Right cardiac atrium (tissue), 5 donors: Measurements from ENCODE around the gene PRPSAP1. TPM values are rescaled to one million over a fixed set of nuclear protein-coding genes. Genes with fewer than 3 reads are reported as not detected.
"Not testable (repeated sequence)": the region's sequence is repeated elsewhere in the genome, so short reads cannot be mapped to it uniquely, and the experiment has no call there.

ENCODE experiments used
- ATAC-seq, 2 donors: fragments of 200-7000 bp; cut with Tn5 transposase; one replicate each; pipeline versions ENCODE4 v1.8.0 to v1.9.1; 2020; ENCODE audit warnings: moderate library complexity in 2 of 2, mild to moderate bottlenecking in 1 of 2
- DNase-seq, 3 donors: peaks; one replicate each; pipeline ENCODE4 v3.0.0-alpha.2; 2020
- H3K27ac ChIP-seq: one replicate; pipeline ENCODE4 v1.5.1; 2013; ENCODE audit warnings: mild to moderate bottlenecking, low read length, control low read depth, moderate library complexity
- H3K27me3 ChIP-seq: one replicate; pipeline ENCODE4 v1.6.1; 2013; ENCODE audit not compliant: control insufficient read depth, insufficient read depth
- H3K4me1 ChIP-seq: one replicate; pipeline ENCODE4 v1.6.1; 2013; ENCODE audit warnings: low read length; ENCODE audit not compliant: control insufficient read depth, insufficient read depth
- H3K4me3 ChIP-seq: one replicate; pipeline ENCODE4 v1.5.1; 2013; ENCODE audit warnings: low read length, control low read depth
- H3K9me3 ChIP-seq: one replicate; pipeline ENCODE4 v1.6.1; 2013; ENCODE audit warnings: low read length; ENCODE audit not compliant: control insufficient read depth
- WGBS: extraction: QIAGEN DNeasy Blood & Tissue Kit; methylation state at CpG from one replicate; pipeline ENCODE4 v1.1.7; 2013; 5-methylcytosine and 5-hydroxymethylcytosine counted together
- intact Hi-C, 4 donors: fragments of 100-400 bp; cut with DNase I; formaldehyde crosslinking; loops; one replicate each; pipeline versions ENCODE4 v1.11.0 to v1.14.0; 2022 to 2023
- polyA plus RNA-seq: library from polyadenylated mRNA; stranded (reverse); fragments of 200-250 nt; gene quantifications from one replicate; pipeline ENCODE4 v1.2.3, GENCODE V29; 2013
- total RNA-seq, 4 donors: library from RNA; stranded (reverse); fragmentation: NEBNext Ultra II Directional; extraction: Animal tissue kit (Norgen Biotek cat#: 25700); gene quantifications; one replicate each; pipeline ENCODE4 v1.2.1, GENCODE V29; 2021
- donor health status: healthy with polysubstance abuse.
- donor health status: DM: no; HTN: yes; CAD: no.
- donor health status: DM: no; HTN: no; CAD: no.
- donor health status: DM: no; HTN: yes; CAD: no; lungs with severe emphysema.
- donor health status: DM: yes; HTN: yes; CAD: no.

The PRPSAP1 gene
- total and polyA plus RNA-seq, 5 donors: 31.9 to 45.3 (median 37.4) TPM

DNA sequence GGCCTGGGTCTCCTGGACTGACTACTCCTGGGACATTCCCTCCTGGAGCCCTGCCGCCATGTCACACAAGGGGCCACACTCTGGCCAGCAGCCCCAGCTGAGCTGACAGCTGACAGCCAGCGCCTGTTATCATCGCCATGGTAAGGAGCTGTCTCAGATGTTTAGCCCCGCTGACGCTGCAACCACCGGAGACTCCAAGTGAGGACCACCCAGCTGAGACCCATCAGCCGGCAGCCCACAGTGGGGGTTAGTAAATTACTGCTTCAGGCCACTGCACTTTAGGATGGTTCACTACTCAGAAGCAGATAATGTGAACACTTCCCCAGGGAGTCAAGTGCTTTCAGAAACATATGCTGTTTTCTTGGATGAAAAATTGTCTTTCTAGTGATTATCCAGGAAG, 16.1 kb upstream of the PRPSAP1 start:
- ATAC-seq: peak; percentile 44 to 62
- 36% methylated on average over 7 of the region's 7 CpGs for WGBS

DNA sequence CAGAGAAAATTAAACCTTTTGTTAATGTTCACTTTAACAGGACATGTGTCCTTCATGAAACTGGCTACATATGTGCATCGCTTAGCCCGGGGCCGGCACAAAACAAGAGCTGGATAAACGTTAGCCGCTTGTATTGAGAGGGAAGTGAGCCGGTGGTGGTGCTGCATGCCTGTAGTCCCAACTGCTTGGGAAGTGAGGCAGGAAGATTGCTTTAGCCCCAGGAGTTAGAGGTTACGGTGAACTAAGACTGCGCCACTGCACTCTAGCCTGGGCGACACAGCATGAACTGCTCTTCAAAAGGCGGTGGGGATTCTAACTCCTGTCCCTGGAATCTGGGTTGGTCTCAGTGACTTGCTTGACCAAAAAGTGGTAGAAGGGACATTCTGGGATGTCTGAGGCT, 15.7 kb upstream of the PRPSAP1 start:
- Histone ChIP-seq H3K9me3 (no peaks in the 10 kb centered on the region), H3K4me1 (peaks cover 5% of the 10 kb centered on the region), H3K4me3 (no peak overlapping the region), H3K27ac (peak overlapping the region; percentile 37), H3K27me3 (no peaks in the 10 kb centered on the region)
- DNase-seq (peak in 2 of 3 donors; percentile 8 to 9), ATAC-seq (no peak)
- intact Hi-C loops: no loop called here
- WGBS: 67% methylated on average over 10 of the region's 10 CpGs

More for the DNA sequence above, 16.1 kb upstream of the PRPSAP1 start:
- peaks cover 5% of the 10 kb centered on the region for H3K4me1 ChIP-seq
- peak; percentile 42 to 76 (median 75) for DNase-seq
- H3K27ac ChIP-seq: peak overlapping the region; percentile 61
- H3K27me3 ChIP-seq: no peaks in the 10 kb centered on the region
- H3K9me3 ChIP-seq: no peaks in the 10 kb centered on the region
- intact Hi-C loops: no loop called here
- H3K4me3 ChIP-seq: no peak overlapping the region

DNA sequence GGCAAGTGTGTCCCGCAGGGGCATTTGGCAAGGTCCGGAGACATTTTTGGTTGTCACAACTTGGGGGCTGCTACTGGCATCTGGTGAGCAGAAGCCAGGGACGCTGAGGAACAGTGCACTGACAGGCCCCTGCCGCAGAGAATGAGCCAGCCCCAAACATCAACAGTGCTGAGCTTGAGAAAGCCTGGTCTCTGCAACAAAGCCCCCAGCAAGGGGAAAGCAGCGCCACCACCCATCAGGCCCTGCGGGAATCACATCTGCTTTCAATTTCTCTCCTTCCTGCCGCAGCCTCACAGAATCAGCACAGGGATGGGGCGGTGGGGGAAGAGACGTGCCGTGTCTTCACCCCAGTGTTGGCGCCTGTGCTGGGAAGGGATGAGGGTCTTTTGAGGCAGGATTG, 14.8 kb upstream of the PRPSAP1 start:
- intact Hi-C loops: no loop called here
- no peak for ATAC-seq
- peak in 2 of 3 donors; percentile 25 to 30 for DNase-seq
- Histone ChIP-seq H3K27me3 (no peaks in the 10 kb centered on the region), H3K4me1 (peaks cover 5% of the 10 kb centered on the region), H3K27ac (no peak overlapping the region), H3K9me3 (no peaks in the 10 kb centered on the region), H3K4me3 (no peak overlapping the region)
- 74% methylated on average over 11 of the region's 11 CpGs for WGBS

DNA sequence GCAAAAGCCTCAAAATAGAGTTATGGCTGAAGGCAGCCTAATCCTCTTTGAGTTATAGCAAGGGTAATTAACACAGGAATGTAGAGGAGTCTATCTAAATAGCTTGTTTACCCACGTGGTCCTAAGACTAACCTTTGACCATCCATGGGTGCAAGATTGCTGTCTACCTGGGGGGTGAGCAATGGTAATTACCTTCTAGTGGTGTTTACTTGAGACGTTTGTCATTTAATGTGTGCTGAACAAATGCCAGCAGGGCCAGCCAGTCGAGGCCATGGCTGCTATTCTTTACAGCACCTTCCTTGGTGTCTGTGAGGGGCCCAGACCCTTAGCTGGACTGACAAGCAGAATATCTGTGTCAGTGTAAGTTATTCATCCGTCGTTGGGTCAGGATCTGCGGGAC, 13.9 kb upstream of the PRPSAP1 start:
- H3K27ac ChIP-seq: no peak overlapping the region
- H3K27me3 ChIP-seq: no peaks in the 10 kb centered on the region
- ATAC-seq (no peak), DNase-seq (peak in 2 of 3 donors; percentile 11 to 30)
- H3K9me3 ChIP-seq: no peaks in the 10 kb centered on the region
- 84% methylated on average over 6 of the region's 6 CpGs for WGBS
- no peak overlapping the region for H3K4me3 ChIP-seq
- peaks cover 5% of the 10 kb centered on the region for H3K4me1 ChIP-seq
- intact Hi-C loops: no loop called here

DNA sequence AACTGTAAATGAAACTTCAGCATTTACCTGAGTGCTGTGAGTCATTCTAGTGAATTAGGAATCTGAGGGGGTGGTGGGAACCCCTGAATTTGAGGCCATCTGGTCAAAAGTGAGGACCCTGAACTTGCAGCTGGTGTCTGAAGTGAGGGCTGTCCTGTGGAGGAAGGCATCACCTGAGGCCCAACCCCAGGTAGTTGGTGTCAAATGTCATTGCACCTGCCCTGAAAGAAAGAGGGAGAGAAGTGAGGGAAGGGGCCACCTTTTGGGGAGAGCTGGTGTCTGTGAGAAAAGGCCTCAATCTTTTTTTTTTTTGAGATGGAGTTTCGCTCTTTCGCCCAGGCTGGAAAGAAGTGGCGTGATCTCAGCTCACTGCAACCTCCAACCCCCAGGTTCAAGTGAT, 12.5 kb upstream of the PRPSAP1 start:
- peak in 1 of 3 donors; percentile 13 for DNase-seq
- Histone ChIP-seq H3K4me3 (no peak overlapping the region), H3K9me3 (no peaks in the 10 kb centered on the region), H3K4me1 (peaks cover 9% of the 10 kb centered on the region), H3K27ac (no peak overlapping the region), H3K27me3 (no peaks in the 10 kb centered on the region)
- ATAC-seq: no peak
- intact Hi-C loops: no loop called here
- WGBS: 99% methylated on average over 3 of the region's 3 CpGs

DNA sequence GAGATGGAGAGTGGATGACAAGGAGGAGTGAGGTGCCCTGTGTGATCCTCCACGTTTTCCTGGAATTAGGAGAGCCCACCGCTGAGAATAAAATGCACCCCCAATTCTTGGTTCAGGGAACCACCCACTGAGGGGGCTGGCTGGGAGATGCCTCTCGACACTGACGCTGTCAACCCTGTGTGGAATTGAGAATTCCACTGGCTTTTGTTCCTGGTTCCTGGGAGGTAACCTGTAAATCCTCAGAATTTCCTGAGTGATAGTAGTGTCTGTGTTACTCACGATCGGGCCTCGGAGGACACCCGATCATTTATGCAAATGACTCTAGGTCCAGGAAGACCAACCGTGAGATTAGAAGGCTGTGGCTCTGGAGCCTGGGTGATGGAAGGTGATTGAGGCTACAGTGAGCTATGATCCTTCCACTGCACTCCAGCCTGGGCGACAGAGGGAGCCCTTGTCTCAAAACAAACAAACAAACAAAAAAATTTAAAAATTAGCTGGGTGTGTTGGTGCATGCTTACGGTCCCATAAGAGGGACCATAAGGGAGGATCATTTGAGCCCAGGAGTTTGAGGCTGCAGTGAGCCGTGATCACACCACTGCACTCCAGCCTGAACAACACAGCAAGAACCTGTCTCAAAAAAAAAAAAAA, 11.7 kb upstream of the PRPSAP1 start:
- Histone ChIP-seq H3K27ac (no peak overlapping the region), H3K4me3 (no peak overlapping the region), H3K4me1 (peaks cover 8% of the 10 kb centered on the region), H3K9me3 (no peaks in the 10 kb centered on the region), H3K27me3 (no peaks in the 10 kb centered on the region)
- 50% methylated on average over 12 of the region's 12 CpGs for WGBS
- intact Hi-C loops: no loop called here
- DNase-seq (peak in 2 of 3 donors; percentile 16 to 37), ATAC-seq (no peak)

DNA sequence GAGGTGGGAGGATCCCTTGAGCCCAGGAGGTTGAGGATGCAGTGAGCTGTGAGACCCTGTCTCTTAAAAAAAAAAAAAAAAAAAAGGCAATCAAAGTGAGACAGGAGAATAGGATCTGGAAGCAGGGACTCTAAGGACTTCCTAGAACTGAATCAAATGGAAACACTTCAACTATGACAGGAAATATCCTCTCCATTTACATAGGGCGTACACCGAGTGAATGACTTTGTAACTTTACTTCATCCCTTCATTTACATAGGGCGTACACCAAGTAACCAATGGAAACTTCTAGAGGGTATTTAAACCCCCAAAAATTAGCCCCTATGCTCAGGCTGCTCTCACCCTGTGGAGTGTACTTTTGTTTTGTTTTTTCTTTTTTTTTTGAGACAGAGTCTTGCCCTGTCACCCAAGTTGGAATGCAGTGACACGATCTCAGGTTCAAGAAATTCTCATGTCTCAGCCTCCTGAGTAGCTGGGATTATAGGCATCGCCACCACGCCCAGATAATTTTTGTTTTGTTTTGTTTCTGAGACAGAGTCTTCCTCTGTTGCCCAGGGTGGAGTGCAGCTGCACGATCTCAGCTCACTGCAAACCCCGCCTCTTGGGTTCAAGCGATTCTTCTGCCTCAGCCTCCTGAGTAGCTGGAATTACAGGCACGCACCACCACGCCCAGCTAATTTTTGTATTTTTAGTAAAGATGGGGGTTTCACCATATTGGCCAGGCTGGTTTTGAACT, 9.6 kb upstream of the PRPSAP1 start:
- Histone ChIP-seq H3K27me3 (no peaks in the 10 kb centered on the region), H3K4me3 (no peak overlapping the region), H3K4me1 (peaks cover 4% of the 10 kb centered on the region), H3K9me3 (no peaks in the 10 kb centered on the region), H3K27ac (no peak overlapping the region)
- intact Hi-C loops: no loop called here
- ATAC-seq: peak in 1 of 2 donors; percentile 25
- peak in 2 of 3 donors; percentile 3 to 6 for DNase-seq
- 75% methylated on average over 11 of the region's 11 CpGs for WGBS

DNA sequence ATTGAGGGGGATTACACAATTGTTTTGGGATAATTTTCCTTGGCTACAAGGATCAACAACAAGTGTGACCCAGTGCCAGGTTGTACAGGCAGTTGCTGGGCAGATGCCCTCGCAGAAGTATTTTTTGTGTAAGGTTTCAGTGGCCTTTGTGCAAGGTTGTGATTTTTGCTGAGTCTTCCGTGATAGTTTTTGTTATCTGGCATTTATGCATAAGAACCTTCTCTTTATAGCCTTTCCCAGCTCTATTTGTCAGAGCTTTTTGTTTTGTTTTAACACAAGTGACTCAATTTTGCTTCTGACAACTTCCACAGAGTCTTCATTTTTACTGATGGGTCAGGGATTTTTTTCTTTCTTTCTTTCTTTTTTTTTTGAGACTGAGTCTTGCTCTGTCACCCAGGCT, 6.7 kb upstream of the PRPSAP1 start:
- intact Hi-C loops: no loop called here
- no peak for DNase-seq
- no peak for ATAC-seq
- no peaks in the 10 kb centered on the region for H3K27me3 ChIP-seq
- WGBS: 72% methylated on average over 2 of the region's 2 CpGs
- H3K4me3 ChIP-seq: no peak overlapping the region
- no peak overlapping the region for H3K27ac ChIP-seq
- no peaks in the 10 kb centered on the region for H3K9me3 ChIP-seq
- peaks cover 4% of the 10 kb centered on the region for H3K4me1 ChIP-seq

DNA sequence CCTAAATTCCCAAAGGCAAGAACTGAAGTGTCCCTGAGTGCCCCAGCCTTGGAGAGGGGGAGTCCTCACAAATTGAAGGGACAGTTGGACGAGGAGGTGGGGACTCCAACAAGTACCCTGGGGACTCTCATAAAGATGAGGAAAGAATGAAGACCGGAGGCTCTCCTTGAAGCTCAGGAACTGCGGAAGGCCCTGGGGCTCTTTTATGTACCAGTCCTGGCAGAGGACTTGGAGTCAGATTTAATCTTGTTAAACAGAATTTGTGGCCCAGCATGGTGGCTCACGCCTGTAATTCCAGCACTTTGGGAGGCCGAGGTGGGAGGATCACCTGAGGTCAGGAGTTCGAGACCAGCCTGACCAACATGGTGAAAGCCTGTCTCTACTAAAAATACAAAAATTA, 6.1 kb upstream of the PRPSAP1 start:
- H3K9me3 ChIP-seq, H3K27me3 ChIP-seq, H3K4me1 ChIP-seq, H3K27ac ChIP-seq, ATAC-seq, intact Hi-C loops, DNase-seq, H3K4me3 ChIP-seq: not testable (repeated sequence)
- 93% methylated on average over 6 of the region's 6 CpGs for WGBS

DNA sequence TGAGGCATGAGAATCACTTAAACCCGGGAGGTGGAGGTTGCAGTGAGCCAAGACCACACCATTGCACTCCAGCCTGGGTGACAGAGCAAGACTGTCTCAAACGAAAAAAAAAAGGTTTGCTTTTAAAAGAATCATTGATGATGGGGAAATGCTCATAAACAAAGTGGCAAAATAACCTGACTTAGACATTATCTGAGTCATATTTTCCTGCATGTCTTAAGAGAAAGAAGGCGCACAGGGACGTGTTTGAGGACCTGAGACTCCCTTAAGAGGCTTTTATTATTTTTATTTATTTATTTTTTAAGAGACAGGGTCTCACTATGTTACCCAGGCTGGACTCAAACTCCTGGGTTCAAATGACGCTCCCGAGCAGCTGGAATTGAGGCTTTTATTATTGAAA, 5.7 kb upstream of the PRPSAP1 start:
- DNase-seq (no peak), ATAC-seq (no peak)
- no peaks in the 10 kb centered on the region for H3K27me3 ChIP-seq
- no peaks in the 10 kb centered on the region for H3K9me3 ChIP-seq
- peaks cover 4% of the 10 kb centered on the region for H3K4me1 ChIP-seq
- no peak overlapping the region for H3K27ac ChIP-seq
- no peak overlapping the region for H3K4me3 ChIP-seq
- intact Hi-C loops: no loop called here
- 88% methylated on average over 6 of the region's 6 CpGs for WGBS

DNA sequence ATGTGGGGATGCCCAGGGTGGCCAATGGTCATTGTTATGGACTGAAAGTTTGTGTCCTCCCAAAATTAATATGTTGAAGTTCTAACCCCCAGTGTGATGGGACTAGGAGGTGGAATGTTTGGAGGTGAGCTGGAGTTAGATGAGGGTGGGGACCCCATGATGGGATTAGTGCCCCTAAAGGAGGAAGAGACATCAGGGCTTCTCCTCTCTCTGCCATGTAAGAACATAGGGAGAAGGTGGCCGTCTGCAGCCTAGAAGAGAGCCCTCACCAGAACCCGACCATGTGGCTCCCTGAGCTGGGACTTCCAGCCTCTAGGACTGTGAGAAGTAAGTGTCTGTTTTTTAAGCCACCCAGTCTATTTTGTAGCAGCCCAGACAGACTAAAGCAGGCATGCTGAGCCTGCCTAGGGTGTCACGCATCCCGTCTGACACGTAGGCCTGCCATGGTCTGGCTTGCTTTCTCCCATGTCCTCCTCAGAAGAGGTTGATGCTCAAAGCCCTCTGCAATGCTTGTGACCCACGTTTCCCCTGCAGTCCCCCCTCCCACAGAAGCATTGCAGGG, 4.0 kb upstream of the PRPSAP1 start:
- Histone ChIP-seq H3K9me3 (no peaks in the 10 kb centered on the region), H3K4me3 (no peak overlapping the region), H3K27me3 (no peaks in the 10 kb centered on the region), H3K27ac (no peak overlapping the region), H3K4me1 (peaks cover 4% of the 10 kb centered on the region)
- WGBS: 78% methylated on average over 6 of the region's 6 CpGs
- ATAC-seq: no peak
- intact Hi-C loops: no loop called here
- DNase-seq: peak in 1 of 3 donors; percentile 6
